ENCODE measurements around the gene ATE1. TPM values are rescaled to one million over a fixed set of nuclear protein-coding genes. Genes with fewer than 3 reads are reported as not detected.

ATE1 gene
- total and polyA plus RNA-seq, 12 donors: 4.5 to 57.7 (median 42.5) TPM

DNA sequence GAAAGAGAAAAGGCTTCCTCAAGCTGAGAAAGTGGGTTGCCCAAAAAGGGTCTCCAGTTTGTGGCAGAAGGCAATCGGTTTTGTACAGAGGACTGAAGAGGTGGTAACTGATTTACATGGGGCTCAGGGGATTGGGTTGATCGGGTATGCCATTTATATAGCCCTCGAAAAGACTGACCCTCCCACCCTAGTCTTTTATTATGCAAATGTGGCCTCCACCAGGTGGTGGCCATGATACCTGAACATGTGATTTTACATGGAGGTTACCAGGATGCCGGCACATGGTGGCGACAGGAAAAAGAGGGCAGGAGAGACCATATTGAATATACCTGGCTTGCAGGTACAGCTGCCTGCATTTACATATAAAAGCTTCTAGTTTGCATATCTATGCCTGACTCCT lies 36.7 kb downstream of the ATE1 start:
- H3K27me3 ChIP-seq: no peaks in the 10 kb centered on the region
- DNase-seq: no peak
- no peak overlapping the region for H3K27ac ChIP-seq
- intact Hi-C loops (cut with DNase I): no loop called here
- no peaks in the 10 kb centered on the region for H3K4me1 ChIP-seq
- ATAC-seq: no peak
- 82 to 83% methylated on average over 5 of the region's 5 CpGs for WGBS, 2 donors
- H3K9me3 ChIP-seq: no peaks in the 10 kb centered on the region
- H3K4me3 ChIP-seq: no peak overlapping the region
- H3K36me3 ChIP-seq: peaks cover 0 to 89% (median 10%) of the 10 kb centered on the region in 9 donors
- no peak for TF ChIP-seq CTCF (IDR thresholded peaks at IDR 0.05)

- Histone ChIP-seq H3K36me3 (peaks cover 0 to 83% (median 4%) of the 10 kb centered on the region in 9 donors), H3K4me1 (no peaks in the 10 kb centered on the region), H3K27me3 (no peaks in the 10 kb centered on the region), H3K4me3 (no peak overlapping the region), H3K9me3 (no peaks in the 10 kb centered on the region), H3K27ac (no peak overlapping the region)
- intact Hi-C loops (cut with DNase I): loop anchor here in 7 of 10 donors (5.0 to 10.0 kb wide), 6 partner anchors 57 to 947 kb away; no protein-coding TSS in a partner anchor
- no peak for DNase-seq
- WGBS, 2 donors: 72 to 90% methylated on average over 5 of the region's 5 CpGs
- ATAC-seq: no peak
- no peak for TF ChIP-seq CTCF (IDR thresholded peaks at IDR 0.05)
These were observed 38.6 kb downstream of the ATE1 start for GRCh38 chr10:121889212-121889611.

DNA sequence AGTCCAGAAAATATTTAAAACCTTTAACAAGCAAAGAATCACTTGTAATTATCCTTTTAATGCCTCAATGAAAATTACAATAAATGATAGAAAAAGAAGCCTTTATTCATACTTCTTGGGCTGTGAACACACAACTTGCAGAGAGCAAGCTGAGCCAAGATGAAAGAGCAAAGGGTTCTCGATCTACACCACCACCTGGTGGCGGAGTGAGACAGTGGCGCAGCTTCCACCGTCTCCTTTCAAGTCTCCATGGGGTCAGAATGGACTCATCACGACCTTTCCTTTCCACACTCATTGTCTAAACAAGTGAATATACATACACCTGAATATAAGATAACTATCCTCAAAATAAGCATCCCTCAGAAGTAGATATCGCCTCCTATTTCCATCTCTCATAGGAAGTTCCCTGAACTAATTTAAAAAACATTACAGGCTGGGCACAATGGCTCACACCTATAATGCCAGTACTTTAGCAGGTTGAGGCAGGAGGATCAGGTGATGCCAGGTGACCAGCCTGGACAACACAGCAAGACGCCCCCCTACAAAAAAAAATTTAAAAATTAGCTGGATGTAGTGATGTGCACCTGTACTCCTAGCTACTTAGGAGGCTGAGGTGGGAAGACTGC lies 40.7 kb downstream of the ATE1 start:
- Histone ChIP-seq H3K27ac (no peak overlapping the region), H3K9me3 (no peaks in the 10 kb centered on the region), H3K27me3 (no peaks in the 10 kb centered on the region), H3K36me3 (peaks cover 0 to 77% (median 4%) of the 10 kb centered on the region in 9 donors), H3K4me3 (no peak overlapping the region), H3K4me1 (peaks cover 0 to 5% (median 0%) of the 10 kb centered on the region in 9 donors)
- intact Hi-C loops (cut with DNase I): loop anchor here in 8 of 10 donors (1.0 to 10.0 kb wide), 8 partner anchors 55 to 945 kb away; no protein-coding TSS in a partner anchor
- TF ChIP-seq CTCF (IDR thresholded peaks at IDR 0.05): peak; percentile 45 to 85 (median 77)
- DNase-seq: peak; percentile 40 to 51
- WGBS, 2 donors: 35 to 54% methylated on average over 7 of the region's 7 CpGs
- ATAC-seq: peak; percentile 55 to 83 (median 72)

GRCh38 chr10:121886181-121886580 lies 41.6 kb downstream of the ATE1 start:
- intact Hi-C loops (cut with DNase I): loop anchor here in 8 of 10 donors (1.0 to 10.0 kb wide), 8 partner anchors 54 to 944 kb away; no protein-coding TSS in a partner anchor
- no peak overlapping the region for H3K27ac ChIP-seq
- no peak for TF ChIP-seq CTCF (IDR thresholded peaks at IDR 0.05)
- H3K4me3 ChIP-seq: no peak overlapping the region
- ATAC-seq (no peak), DNase-seq (no peak)
- peaks cover 0 to 5% (median 0%) of the 10 kb centered on the region in 9 donors for H3K4me1 ChIP-seq
- WGBS, 2 donors: 83 to 90% methylated on average over 5 of the region's 5 CpGs
- H3K9me3 ChIP-seq: no peaks in the 10 kb centered on the region
- H3K36me3 ChIP-seq: peaks cover 0 to 78% (median 0%) of the 10 kb centered on the region in 9 donors
- H3K27me3 ChIP-seq: no peaks in the 10 kb centered on the region

All from heart right ventricle (tissue), 16 donors.